ENCODE data around the gene LAMA3.

DNA sequence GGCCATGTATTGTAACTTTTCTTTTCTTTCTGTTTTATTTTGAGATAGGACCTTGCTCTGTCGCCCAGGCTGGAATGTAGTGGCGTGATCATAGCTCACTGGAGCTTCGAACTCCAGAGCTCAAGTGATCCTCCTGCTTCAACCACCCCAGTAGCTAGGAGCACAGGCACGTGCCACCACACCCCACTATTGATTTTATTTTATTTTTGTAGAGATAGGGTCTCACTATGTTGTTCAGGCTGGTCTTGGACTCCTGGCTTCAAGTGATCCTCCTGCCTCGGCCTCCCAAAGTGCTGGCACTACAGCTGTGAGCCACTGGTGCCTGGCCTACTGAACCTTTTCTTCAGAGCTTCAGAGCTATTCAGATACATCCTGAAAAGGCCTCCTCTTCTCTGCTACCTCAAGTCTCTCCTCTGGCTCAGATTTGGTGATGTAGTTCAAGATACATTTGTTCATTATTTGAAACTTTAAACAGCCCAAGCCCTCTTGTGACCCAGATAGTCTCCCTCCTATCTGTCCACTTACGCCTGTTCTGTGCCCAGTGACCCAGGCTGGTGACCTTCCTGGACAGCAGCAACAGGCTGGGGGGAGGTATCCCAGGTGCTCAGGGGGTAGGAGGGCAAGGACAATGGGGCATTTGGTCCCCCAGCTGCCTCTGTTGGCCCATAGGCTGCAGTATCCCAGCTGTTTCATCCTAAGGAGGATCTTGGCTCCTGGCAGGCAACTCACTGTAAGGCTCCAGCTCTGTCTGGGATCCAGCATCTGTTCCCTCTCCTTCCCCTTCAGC is 38.6 kb downstream of the LAMA3 start:
- TF ChIP-seq, protein P1, sequence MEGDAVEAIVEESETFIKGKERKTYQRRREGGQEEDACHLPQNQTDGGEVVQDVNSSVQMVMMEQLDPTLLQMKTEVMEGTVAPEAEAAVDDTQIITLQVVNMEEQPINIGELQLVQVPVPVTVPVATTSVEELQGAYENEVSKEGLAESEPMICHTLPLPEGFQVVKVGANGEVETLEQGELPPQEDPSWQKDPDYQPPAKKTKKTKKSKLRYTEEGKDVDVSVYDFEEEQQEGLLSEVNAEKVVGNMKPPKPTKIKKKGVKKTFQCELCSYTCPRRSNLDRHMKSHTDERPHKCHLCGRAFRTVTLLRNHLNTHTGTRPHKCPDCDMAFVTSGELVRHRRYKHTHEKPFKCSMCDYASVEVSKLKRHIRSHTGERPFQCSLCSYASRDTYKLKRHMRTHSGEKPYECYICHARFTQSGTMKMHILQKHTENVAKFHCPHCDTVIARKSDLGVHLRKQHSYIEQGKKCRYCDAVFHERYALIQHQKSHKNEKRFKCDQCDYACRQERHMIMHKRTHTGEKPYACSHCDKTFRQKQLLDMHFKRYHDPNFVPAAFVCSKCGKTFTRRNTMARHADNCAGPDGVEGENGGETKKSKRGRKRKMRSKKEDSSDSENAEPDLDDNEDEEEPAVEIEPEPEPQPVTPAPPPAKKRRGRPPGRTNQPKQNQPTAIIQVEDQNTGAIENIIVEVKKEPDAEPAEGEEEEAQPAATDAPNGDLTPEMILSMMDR (IDR thresholded peaks at IDR 0.05): no peak
- no peak for TF ChIP-seq POLR2AphosphoS5 (IDR thresholded peaks at IDR 0.05; ENCODE audit: low read depth, low read length)
- TF ChIP-seq, protein P2, sequence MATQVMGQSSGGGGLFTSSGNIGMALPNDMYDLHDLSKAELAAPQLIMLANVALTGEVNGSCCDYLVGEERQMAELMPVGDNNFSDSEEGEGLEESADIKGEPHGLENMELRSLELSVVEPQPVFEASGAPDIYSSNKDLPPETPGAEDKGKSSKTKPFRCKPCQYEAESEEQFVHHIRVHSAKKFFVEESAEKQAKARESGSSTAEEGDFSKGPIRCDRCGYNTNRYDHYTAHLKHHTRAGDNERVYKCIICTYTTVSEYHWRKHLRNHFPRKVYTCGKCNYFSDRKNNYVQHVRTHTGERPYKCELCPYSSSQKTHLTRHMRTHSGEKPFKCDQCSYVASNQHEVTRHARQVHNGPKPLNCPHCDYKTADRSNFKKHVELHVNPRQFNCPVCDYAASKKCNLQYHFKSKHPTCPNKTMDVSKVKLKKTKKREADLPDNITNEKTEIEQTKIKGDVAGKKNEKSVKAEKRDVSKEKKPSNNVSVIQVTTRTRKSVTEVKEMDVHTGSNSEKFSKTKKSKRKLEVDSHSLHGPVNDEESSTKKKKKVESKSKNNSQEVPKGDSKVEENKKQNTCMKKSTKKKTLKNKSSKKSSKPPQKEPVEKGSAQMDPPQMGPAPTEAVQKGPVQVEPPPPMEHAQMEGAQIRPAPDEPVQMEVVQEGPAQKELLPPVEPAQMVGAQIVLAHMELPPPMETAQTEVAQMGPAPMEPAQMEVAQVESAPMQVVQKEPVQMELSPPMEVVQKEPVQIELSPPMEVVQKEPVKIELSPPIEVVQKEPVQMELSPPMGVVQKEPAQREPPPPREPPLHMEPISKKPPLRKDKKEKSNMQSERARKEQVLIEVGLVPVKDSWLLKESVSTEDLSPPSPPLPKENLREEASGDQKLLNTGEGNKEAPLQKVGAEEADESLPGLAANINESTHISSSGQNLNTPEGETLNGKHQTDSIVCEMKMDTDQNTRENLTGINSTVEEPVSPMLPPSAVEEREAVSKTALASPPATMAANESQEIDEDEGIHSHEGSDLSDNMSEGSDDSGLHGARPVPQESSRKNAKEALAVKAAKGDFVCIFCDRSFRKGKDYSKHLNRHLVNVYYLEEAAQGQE (IDR thresholded peaks at IDR 0.05; ENCODE audit: insufficient read depth in 1 of 2, low read depth in 2 of 2, low read length in 1 of 2): no peak
- no peak for TF ChIP-seq TCF7L2 (IDR thresholded peaks at IDR 0.05; ENCODE audit: low read depth, low read length)

Measured in Panc1 (cell line).